Activated CD8-positive, alpha-beta T cell treated with anti-CD3 and anti-CD28 coated beads for 36 hours (primary cell): ENCODE data around the gene ZBTB11. TPM values are rescaled to one million over a fixed set of nuclear protein-coding genes. Genes with fewer than 3 reads are reported as not detected.

ENCODE experiments used
- ATAC-seq: fragments of 200-7000 bp; cut with Tn5 transposase; one replicate; pipeline ENCODE4 v1.10.0; 2021; ENCODE audit warnings: mild to moderate bottlenecking, moderate library complexity
- CTCF ChIA-PET: fragments of 350-600 bp; sonication (Branson Sonifier 250); formaldehyde crosslinking; loops from one replicate; lab custom pipeline; 2021; ENCODE audit warnings: antibody characterized with exemption; lab: Charles Lee
- POLR2A ChIA-PET: fragments of 350-600 bp; sonication (Branson Sonifier 250); formaldehyde crosslinking; loops from one replicate; lab custom pipeline; 2021; ENCODE audit warnings: antibody characterized with exemption; lab: Charles Lee
- DNase-seq: peaks from one replicate; pipeline ENCODE4 v3.0.0-alpha.2; 2020
- H3K27ac Mint-ChIP-seq: one replicate; pipeline ENCODE4 v1.8.0; 2021; ENCODE audit warnings: mild to moderate bottlenecking, mixed read lengths
- H3K27me3 Mint-ChIP-seq: one replicate; pipeline ENCODE4 v1.8.0; 2021; ENCODE audit warnings: mixed read lengths
- H3K36me3 Mint-ChIP-seq: one replicate; pipeline ENCODE4 v1.8.0; 2021; ENCODE audit warnings: low read depth, mixed read lengths
- H3K4me1 Mint-ChIP-seq: one replicate; pipeline ENCODE4 v1.8.0; 2021; ENCODE audit warnings: low read depth, mixed read lengths
- H3K4me3 Mint-ChIP-seq: one replicate; pipeline ENCODE4 v1.8.0; 2021; ENCODE audit warnings: mild to moderate bottlenecking, moderate library complexity, mixed read lengths
- H3K9me3 Mint-ChIP-seq: one replicate; pipeline ENCODE4 v1.8.0; 2021; ENCODE audit warnings: mixed read lengths
- CTCF ChIP-seq: fragments of 200-600 bp; IDR thresholded peaks from one replicate; pipeline ENCODE4 v1.8.0; 2022; ENCODE audit warnings: antibody characterized with exemption, mild to moderate bottlenecking
- intact Hi-C: fragments of 100-400 bp; cut with micrococcal nuclease; formaldehyde crosslinking; loops from one replicate; pipeline ENCODE4 v1.10.0; 2022
- total RNA-seq, 2 experiments: library from RNA; stranded (reverse); gene quantifications; one replicate each; pipeline ENCODE4 v1.2.3, GENCODE V29; 2021

Gene ZBTB11
- total RNA-seq, 2 experiments from 2014 or later, result 28.5 to 29.6 TPM

DNA sequence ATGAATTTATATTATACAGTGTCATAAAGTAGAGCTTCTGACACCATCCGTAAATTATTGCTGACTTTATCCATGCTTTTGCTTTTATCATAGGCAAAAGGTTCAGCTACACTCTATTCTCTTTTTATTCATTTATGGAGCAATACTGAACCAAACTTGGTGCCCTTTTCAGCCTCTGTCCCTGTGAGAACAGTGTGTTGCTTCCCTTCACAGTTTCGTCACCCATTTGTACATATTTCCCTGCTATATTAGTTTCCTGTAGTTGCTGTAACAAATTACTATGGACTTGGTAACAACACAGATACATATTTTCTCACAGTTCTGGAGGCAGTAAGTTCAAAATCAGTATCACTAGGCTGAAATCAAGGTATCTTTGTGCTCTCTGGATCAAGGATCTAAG lies 12.4 kb upstream of the ZBTB11 start:
- ATAC-seq (no peak), DNase-seq (no peak)
- no peak overlapping the region for H3K4me3 Mint-ChIP-seq
- intact Hi-C loops, result loop anchor here (5.0 to 10.0 kb wide), 3 partner anchors 33 to 166 kb away; partner anchors contain the start of genes CEP97 and NXPE3
- ChIA-PET CTCF (no interaction called here), POLR2A (no interaction called here)
- no peaks in the 10 kb centered on the region for H3K27me3 Mint-ChIP-seq
- peaks cover 23% of the 10 kb centered on the region for H3K36me3 Mint-ChIP-seq
- no peak for TF ChIP-seq CTCF
- peak overlapping the region; percentile 6 for H3K27ac Mint-ChIP-seq
- H3K4me1 Mint-ChIP-seq, result peaks cover 22% of the 10 kb centered on the region
- no peaks in the 10 kb centered on the region for H3K9me3 Mint-ChIP-seq

DNA sequence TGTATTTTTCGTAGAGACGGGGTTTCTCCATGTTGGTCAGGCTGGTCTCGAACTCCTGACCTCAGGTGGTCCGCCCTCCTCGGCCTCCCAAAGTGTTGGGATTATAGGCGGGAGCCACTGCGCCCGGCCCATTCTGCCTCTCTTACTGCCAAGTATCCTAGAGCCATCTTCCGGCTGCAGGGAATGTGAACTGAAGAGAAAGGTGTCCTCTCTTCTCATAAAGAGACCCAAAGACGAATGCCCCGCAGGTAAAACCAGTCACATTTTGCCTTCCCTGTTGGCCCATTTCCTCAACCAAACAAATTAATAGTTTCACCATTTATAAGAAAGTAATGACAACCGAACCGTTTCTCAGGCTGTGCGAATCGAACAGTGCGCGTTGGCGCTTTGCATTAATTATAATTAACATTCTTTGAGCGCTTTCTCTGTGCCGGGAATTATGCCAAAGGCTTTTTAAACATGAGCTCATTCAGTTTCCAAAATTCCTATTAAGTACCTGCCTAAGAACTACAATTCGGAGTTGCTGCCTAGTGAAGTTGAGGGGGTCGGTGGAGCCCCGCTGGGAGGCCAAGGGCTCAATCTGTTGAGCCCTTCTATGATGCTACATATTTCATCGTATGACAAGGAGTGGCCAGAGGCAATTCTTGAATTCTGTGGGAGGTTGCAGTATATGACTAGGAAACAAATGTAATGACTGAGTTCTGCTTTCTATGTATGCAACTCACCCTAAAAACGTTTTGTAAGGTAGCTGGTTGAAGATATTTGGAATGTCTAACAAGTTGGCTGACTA lies 10.4 kb upstream of the ZBTB11 start:
- ChIA-PET POLR2A (interaction anchor here (0.6 to 4.2 kb wide), 7 partner anchors 10 to 1304 kb away, joined by 3 to 80 read pairs (median 3); partner anchors contain the start of genes CEP97 and ZBTB11), CTCF (interaction anchor here (1.4 to 3.6 kb wide), 5 partner anchors 11 to 115 kb away, joined by 4 to 19 read pairs (median 5); partner anchors contain the start of gene ZBTB11)
- H3K4me3 Mint-ChIP-seq, result peak overlapping the region; percentile 100
- H3K9me3 Mint-ChIP-seq, result no peaks in the 10 kb centered on the region
- intact Hi-C loops, result loop anchor here (5.0 to 10.0 kb wide), 3 partner anchors 35 to 167 kb away; partner anchors contain the start of genes CEP97 and NXPE3
- H3K27me3 Mint-ChIP-seq, result no peaks in the 10 kb centered on the region
- no peak for TF ChIP-seq CTCF
- DNase-seq (no peak), ATAC-seq (no peak)
- peaks cover 30% of the 10 kb centered on the region for H3K4me1 Mint-ChIP-seq
- peak overlapping the region; percentile 100 for H3K27ac Mint-ChIP-seq
- peaks cover 34% of the 10 kb centered on the region for H3K36me3 Mint-ChIP-seq

GRCh38 chr3:101685870-101686307 lies 9.0 kb upstream of the ZBTB11 start:
- POLR2A ChIA-PET, result interaction anchor here (0.6 to 4.2 kb wide), 13 partner anchors 9 to 252 kb away, joined by 3 to 80 read pairs (median 4); partner anchors contain the start of genes CEP97, NFKBIZ, NXPE3 and ZBTB11
- Mint-ChIP-seq H3K27me3 (no peaks in the 10 kb centered on the region), H3K27ac (peak overlapping the region; percentile 100), H3K36me3 (peaks cover 49% of the 10 kb centered on the region), H3K9me3 (no peaks in the 10 kb centered on the region), H3K4me3 (peak overlapping the region; percentile 100), H3K4me1 (peaks cover 39% of the 10 kb centered on the region)
- DNase-seq (no peak), ATAC-seq (no peak)
- TF ChIP-seq CTCF, result no peak
- CTCF ChIA-PET, result interaction anchor here (0.7 to 3.6 kb wide), 7 partner anchors 9 to 117 kb away, joined by 3 to 19 read pairs (median 4); partner anchors contain the start of gene ZBTB11
- intact Hi-C loops, result loop anchor here (5.0 to 10.0 kb wide), 3 partner anchors 36 to 169 kb away; partner anchors contain the start of genes CEP97 and NXPE3

GRCh38 chr3:101685050-101685400 lies 8.1 kb upstream of the ZBTB11 start:
- ChIA-PET POLR2A (interaction anchor here (1.0 to 4.2 kb wide), 6 partner anchors 8 to 123 kb away, joined by 3 to 80 read pairs (median 6); partner anchors contain the start of genes CEP97, NXPE3 and ZBTB11), CTCF (interaction anchor here (0.9 to 3.6 kb wide), 4 partner anchors 8 to 80 kb away, joined by 3 to 19 read pairs (median 3); partner anchors contain the start of gene ZBTB11)
- Mint-ChIP-seq H3K27me3 (no peaks in the 10 kb centered on the region), H3K27ac (peak overlapping the region; percentile 100), H3K4me3 (peak overlapping the region; percentile 100), H3K4me1 (peaks cover 39% of the 10 kb centered on the region), H3K9me3 (no peaks in the 10 kb centered on the region), H3K36me3 (peaks cover 57% of the 10 kb centered on the region)
- TF ChIP-seq CTCF, result no peak
- intact Hi-C loops, result loop anchor here (5.0 to 10.0 kb wide), 3 partner anchors 37 to 170 kb away; partner anchors contain the start of genes CEP97 and NXPE3
- DNase-seq (no peak), ATAC-seq (no peak)
